ENCODE results near the gene ASXL1.

DNA sequence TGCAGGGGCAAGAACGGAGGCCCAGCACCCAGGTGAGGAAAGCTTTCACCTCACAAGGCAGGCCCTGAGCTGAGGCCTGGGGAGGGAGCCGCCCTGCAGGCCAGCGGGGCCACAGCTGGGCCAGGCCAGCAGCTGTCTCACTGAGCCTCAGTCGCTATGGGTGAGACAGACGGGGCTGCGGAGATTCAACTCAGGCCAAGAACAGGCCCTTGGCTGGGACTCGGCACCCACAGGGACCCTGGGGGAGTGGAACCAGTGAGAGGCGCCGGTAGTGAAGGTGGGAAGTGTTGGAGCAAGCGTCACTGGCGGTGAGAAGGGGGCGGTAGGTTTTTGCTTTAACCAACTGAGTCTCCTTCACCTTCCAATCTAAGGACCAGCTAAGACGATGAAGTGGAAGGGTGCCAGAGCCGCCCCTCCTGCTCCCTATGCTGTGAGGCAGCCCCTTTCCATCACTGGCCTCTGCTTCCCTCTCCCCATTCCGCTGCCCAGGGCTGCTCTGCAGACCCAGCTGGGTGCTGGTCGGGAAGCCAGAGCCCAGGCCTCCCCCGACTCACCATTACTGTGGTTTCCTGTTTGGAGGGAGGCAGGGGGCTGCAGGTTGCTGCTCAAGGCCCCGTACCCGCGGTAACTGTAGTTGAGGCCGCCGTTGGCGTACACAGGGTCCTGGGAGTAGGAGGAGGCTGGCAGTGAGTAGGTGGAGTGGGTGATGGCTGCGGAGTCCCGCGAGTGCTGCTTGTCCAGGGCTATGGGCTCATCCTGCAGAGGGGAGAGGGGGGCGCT, 93.7 kb downstream of the ASXL1 start:
- TF ChIP-seq, protein P1, sequence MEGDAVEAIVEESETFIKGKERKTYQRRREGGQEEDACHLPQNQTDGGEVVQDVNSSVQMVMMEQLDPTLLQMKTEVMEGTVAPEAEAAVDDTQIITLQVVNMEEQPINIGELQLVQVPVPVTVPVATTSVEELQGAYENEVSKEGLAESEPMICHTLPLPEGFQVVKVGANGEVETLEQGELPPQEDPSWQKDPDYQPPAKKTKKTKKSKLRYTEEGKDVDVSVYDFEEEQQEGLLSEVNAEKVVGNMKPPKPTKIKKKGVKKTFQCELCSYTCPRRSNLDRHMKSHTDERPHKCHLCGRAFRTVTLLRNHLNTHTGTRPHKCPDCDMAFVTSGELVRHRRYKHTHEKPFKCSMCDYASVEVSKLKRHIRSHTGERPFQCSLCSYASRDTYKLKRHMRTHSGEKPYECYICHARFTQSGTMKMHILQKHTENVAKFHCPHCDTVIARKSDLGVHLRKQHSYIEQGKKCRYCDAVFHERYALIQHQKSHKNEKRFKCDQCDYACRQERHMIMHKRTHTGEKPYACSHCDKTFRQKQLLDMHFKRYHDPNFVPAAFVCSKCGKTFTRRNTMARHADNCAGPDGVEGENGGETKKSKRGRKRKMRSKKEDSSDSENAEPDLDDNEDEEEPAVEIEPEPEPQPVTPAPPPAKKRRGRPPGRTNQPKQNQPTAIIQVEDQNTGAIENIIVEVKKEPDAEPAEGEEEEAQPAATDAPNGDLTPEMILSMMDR (IDR thresholded peaks at IDR 0.05) = no peak
- TF ChIP-seq EZH2 (IDR thresholded peaks at IDR 0.05; ENCODE audit: borderline replicate concordance, insufficient read depth, low read depth, low read length, poor library complexity, severe bottlenecking) = no peak
